ENCODE data around the gene DEPDC4.

Gene DEPDC4

DNA sequence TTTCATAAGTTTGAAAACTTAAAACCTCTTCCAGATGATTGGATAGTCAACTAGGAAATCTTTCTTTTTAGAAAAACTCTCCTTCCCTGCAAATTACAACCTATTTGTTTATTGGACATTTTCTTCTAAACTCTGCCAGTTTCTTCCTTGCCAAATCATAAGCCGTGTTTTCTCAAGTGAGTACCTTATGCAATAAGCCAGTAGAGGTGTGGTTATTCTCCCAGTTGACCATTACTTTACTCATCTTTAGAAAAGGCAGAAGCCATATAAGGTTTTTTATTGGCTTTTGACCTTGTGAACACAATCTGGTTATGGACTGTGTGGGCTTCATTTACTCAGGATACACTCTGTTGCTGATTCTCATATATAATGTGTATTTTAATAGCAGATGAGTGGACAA is 51.7 kb downstream of the DEPDC4 start:
- in situ Hi-C loops (cut with HindIII; ENCODE audit: low sequenced_read_pairs), result no loop called here

GRCh38 chr12:100214518-100214917 is 52.4 kb downstream of the DEPDC4 start:
- in situ Hi-C loops (cut with HindIII; ENCODE audit: low sequenced_read_pairs), result no loop called here

- in situ Hi-C loops (cut with HindIII; ENCODE audit: low sequenced_read_pairs), result no loop called here
Observed at GRCh38 chr12:100213016-100213891, 53.6 kb downstream of the DEPDC4 start.

DNA sequence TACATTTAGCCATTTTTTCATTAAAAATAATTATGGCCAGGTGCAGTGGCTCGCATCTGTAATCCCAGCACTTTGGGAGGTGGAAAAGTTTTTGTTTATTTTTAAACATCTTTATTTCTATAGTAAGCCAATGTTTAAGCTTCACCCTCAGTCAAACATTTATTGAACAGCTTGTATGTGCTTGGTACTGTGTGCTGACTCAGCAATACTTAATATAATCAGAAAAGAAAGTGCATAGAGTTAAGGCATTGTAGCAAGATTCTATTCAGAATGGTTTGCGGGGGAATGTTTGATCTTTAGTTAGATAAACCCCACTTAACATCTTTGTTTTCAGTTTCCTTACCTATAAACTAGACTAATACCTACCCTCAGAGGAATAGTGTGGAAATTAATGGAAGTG is 55.2 kb downstream of the DEPDC4 start:
- in situ Hi-C loops (cut with HindIII; ENCODE audit: low sequenced_read_pairs), result no loop called here

- in situ Hi-C loops (cut with HindIII; ENCODE audit: low sequenced_read_pairs), result no loop called here
Observed at GRCh38 chr12:100208834-100209233, 58.0 kb downstream of the DEPDC4 start.

DNA sequence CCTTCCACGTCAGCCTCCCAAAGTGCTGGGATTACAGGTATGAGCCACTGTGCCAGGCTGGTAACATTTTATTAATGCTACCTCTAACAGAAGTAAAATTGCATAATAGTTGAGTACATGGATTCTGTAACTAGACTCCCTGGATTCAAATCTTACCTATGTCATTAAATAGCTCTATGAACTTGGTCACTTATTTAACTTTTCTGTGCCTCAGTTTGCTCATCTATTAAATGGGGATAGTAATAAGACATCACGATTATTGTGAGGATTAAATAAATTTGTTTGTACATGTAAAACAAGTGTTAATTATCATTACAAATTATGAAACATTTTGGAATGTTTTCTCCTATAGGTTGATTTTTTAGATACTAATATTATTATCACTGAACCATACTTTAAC is 59.6 kb downstream of the DEPDC4 start:
- in situ Hi-C loops (cut with HindIII; ENCODE audit: low sequenced_read_pairs), result no loop called here

DNA sequence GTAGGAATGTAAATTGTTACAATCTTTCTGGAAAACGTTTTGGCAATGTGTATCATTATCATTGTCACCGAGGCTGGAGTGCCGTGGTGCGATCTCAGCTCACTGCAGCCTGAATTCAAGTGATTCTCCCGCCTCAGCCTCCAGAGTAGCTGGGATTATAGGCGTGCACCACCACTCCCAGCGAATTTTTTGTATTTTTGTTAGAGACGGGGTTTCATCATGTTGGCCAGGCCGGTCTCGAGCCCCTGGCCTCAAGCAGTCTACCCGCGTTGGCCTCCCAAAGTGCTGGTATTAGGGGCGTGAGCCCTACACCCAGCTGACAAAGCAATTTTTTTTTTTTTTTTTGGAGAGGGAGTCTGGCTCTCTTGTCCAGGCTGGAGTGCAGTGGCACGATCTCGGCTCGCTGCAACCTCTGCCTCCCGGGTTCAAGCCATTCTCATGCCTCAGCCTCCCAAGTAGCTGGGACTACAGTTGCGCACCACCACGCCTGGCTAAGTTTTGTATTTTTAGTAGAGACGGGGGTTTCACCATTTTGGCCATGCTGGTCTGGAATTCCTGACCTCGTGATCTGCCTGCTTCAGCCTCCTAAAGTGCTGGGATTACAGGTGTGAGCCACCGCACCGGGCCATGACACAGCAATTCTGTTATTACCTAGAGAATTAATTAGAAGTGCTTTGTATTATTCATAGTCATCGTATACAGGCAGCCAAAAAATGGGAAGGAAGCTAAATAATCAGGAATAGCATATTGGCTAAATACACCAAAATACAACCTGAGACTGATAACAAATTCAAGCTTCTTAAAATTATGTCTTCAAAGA is 65.1 kb downstream of the DEPDC4 start:
- in situ Hi-C loops (cut with HindIII; ENCODE audit: low sequenced_read_pairs), result no loop called here

- in situ Hi-C loops (cut with HindIII; ENCODE audit: low sequenced_read_pairs), result no loop called here
Observed at GRCh38 chr12:100200463-100201181, 66.3 kb downstream of the DEPDC4 start, which contains the start of gene ACTR6. Gene ACTR6 (plus strand): TSS chr12:100200815. CDS start chr12:100200852, 37 bp downstream.

DNA sequence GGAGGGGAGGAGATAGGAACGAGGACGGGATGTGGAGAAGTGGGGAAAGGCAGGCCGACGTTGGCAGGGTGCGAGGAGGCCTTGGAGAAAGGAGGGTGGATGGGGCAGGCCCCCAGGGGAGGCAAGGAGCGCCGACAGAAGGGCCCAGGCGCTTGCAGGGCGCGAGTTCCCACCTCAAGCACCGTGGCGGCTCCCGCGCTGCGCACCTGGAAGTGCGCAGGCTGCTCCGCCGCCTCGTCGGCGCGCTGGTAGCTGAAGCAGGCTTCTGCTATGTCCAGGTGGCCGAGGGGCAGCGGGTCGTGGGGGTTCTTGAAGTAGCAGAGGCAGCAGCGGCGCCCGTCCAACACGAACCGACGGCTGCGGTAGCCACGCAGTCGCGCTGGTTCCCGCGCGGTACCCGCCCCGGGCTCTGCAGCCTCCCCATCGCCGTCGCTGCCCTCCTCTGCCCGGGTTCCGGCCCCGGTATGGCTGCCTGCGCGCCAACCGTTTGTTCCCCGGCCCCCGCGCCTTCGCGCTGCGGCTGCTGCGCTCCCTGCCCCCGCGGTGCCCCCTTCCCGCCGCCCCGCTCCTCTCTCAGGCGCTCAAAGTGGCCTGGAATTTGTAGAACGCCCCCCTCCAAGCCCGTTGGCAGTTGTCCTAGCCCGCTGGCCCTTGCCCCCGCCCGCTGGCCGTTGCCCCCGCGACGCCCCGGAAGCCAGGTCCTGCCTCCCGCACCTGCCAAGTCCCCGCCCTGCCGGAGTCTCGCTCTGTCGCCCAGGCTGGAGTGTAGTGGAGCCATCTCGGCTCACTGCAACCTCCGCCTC is 67.3 kb downstream of the DEPDC4 start:
- in situ Hi-C loops (cut with HindIII; ENCODE audit: low sequenced_read_pairs), result no loop called here

GRCh38 chr12:100199023-100199346 is 67.9 kb downstream of the DEPDC4 start:
- in situ Hi-C loops (cut with HindIII; ENCODE audit: low sequenced_read_pairs), result no loop called here

DNA sequence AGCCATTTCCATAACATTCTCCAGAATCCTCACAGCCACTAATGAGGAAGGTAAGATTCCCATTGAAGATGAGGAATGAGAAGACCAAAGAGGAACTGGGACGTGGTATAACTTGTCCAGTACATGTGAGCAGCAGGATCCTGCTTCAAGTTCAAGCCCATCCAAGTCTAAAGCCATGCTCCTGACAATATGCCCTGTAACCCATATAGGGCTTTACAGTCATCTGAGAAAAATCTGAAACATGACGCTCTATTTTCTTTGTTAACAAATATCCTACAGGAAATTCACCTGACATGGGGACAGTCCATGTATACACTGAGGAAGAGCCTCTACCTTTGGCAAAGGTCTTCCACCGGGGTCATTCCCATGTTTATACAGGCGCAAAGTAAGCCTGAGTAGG is 69.4 kb downstream of the DEPDC4 start:
- in situ Hi-C loops (cut with HindIII; ENCODE audit: low sequenced_read_pairs), result no loop called here

DNA sequence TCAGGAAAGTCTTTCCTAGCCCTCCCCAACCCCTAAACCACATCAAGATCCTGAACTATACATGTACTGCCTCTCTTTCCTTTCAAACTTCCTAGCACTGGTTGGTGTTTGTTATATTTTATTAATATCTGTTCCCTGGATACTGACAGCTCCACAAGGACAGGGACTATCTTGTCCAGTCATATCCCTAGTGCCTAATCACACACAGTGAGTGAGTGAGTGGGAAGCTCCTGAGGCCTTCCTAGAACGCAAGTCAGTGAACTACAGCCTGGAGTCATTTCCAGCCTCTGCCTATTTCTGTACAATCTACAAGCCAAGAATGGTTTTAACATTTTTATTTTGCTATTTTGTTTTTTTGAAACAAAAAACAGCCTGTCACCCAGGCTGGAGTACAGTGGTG is 73.8 kb downstream of the DEPDC4 start:
- in situ Hi-C loops (cut with HindIII; ENCODE audit: low sequenced_read_pairs), result no loop called here
